ENCODE measurements around the gene NAALADL2.

Gene NAALADL2

DNA sequence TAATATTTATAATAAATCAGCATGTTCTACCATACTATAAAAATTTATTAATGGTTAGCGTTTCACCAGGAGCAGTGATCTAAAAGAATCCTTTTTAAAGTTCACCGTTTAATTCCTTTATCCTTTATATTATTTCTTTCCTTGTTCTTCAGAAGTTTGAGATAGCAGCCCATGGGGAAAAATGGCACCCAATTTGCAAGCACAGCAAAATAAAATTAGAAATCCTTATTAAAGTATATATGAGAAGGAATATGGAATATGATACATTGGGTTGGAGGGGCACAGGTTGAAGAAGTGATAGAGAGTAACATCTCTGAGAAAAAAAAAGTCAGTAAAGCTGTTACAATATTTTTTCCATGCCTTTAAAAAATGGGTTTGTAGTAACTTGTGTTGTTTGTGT, 892.0 kb downstream of the NAALADL2 start:
- no peak for DNase-seq
- H3K4me1 ChIP-seq (ENCODE audit: insufficient read depth, low read length), result no peaks in the 10 kb centered on the region
- TF ChIP-seq, protein P1, sequence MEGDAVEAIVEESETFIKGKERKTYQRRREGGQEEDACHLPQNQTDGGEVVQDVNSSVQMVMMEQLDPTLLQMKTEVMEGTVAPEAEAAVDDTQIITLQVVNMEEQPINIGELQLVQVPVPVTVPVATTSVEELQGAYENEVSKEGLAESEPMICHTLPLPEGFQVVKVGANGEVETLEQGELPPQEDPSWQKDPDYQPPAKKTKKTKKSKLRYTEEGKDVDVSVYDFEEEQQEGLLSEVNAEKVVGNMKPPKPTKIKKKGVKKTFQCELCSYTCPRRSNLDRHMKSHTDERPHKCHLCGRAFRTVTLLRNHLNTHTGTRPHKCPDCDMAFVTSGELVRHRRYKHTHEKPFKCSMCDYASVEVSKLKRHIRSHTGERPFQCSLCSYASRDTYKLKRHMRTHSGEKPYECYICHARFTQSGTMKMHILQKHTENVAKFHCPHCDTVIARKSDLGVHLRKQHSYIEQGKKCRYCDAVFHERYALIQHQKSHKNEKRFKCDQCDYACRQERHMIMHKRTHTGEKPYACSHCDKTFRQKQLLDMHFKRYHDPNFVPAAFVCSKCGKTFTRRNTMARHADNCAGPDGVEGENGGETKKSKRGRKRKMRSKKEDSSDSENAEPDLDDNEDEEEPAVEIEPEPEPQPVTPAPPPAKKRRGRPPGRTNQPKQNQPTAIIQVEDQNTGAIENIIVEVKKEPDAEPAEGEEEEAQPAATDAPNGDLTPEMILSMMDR (IDR thresholded peaks at IDR 0.05; ENCODE audit: borderline replicate concordance, extremely low read depth, low read length, poor library complexity, severe bottlenecking), result no peak
- TF ChIP-seq EZH2 (IDR thresholded peaks at IDR 0.05; ENCODE audit: borderline replicate concordance, low read depth, low read length, severe bottlenecking), result no peak
- H3K4me2 ChIP-seq (ENCODE audit: insufficient read depth, low read length), result no peak overlapping the region
- H2AFZ ChIP-seq (ENCODE audit: low read depth, low read length), result no peak overlapping the region
- no peak for ATAC-seq (ENCODE audit: insufficient read depth, low read depth)
- H3K9me3 ChIP-seq (ENCODE audit: insufficient read depth, low read length, severe bottlenecking), result no peaks in the 10 kb centered on the region
- no peaks in the 10 kb centered on the region for H3K79me2 ChIP-seq (ENCODE audit: insufficient read depth, low read length)
- no peaks in the 10 kb centered on the region for H4K20me1 ChIP-seq (ENCODE audit: insufficient read depth, low read length)
- no peak overlapping the region for H3K9ac ChIP-seq (ENCODE audit: low read depth, low read length)
- no peak overlapping the region for H3K4me3 ChIP-seq (ENCODE audit: low read depth in 1 of 2, low read length in 2 of 2)
- no peak overlapping the region for H3K27ac ChIP-seq (ENCODE audit: low read length)
- H3K36me3 ChIP-seq (ENCODE audit: insufficient read depth, low read length), result no peaks in the 10 kb centered on the region
- no peaks in the 10 kb centered on the region for H3K27me3 ChIP-seq (ENCODE audit: insufficient read depth, low read length, poor library complexity)

DNA sequence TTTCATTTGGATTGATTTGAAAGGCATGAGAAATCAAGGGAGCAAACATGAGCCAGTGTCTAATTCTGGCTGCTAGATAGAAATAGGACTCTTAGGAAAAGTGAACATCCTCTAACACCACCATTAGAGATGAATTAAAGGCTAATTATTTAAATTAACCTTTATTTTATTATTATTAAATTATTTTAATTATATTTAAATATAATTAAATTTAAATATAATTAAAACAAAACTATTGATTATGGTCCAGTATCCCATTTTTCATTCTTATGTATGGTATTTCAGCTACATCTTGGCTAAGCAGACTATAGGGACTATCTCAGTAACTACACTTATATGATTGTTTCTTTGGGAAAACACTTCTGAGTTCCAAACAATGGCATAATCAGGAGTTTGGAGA, 904.8 kb downstream of the NAALADL2 start:
- Histone ChIP-seq H2AFZ (ENCODE audit: low read depth, low read length) (no peak overlapping the region), H3K36me3 (ENCODE audit: insufficient read depth, low read length) (no peaks in the 10 kb centered on the region), H3K4me2 (ENCODE audit: insufficient read depth, low read length) (no peak overlapping the region), H3K9ac (ENCODE audit: low read depth, low read length) (no peak overlapping the region), H3K4me3 (ENCODE audit: low read depth in 1 of 2, low read length in 2 of 2) (no peak overlapping the region), H3K4me1 (ENCODE audit: insufficient read depth, low read length) (no peaks in the 10 kb centered on the region), H3K27ac (ENCODE audit: low read length) (no peak overlapping the region), H3K79me2 (ENCODE audit: insufficient read depth, low read length) (no peaks in the 10 kb centered on the region), H3K9me3 (ENCODE audit: insufficient read depth, low read length, severe bottlenecking) (no peaks in the 10 kb centered on the region), H4K20me1 (ENCODE audit: insufficient read depth, low read length) (no peaks in the 10 kb centered on the region), H3K27me3 (ENCODE audit: insufficient read depth, low read length, poor library complexity) (no peaks in the 10 kb centered on the region)
- DNase-seq (no peak), ATAC-seq (ENCODE audit: insufficient read depth, low read depth) (no peak)
- TF ChIP-seq, protein P1 (IDR thresholded peaks at IDR 0.05; ENCODE audit: borderline replicate concordance, extremely low read depth, low read length, poor library complexity, severe bottlenecking), result no peak
- no peak for TF ChIP-seq EZH2 (IDR thresholded peaks at IDR 0.05; ENCODE audit: borderline replicate concordance, low read depth, low read length, severe bottlenecking)

DNA sequence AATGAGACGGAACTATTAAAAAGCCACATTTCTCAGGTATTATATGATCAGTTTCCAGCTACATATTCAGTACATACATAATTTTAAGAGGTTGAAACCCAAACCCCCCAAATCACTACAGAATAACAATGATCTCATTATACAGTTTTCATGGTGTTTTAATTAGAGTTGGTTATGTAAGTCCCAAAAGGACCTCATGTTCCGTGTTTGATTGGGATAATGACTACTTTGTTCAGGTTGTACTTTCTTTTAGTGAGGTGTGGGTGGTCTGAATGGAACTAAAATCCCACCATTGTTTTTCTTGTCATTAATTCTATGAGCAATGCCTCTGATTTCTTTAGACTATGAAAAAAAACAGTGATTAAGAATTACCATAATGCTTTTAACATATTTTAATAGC, 905.6 kb downstream of the NAALADL2 start:
- H3K4me3 ChIP-seq (ENCODE audit: low read depth in 1 of 2, low read length in 2 of 2), result no peak overlapping the region
- no peak for ATAC-seq (ENCODE audit: insufficient read depth, low read depth)
- TF ChIP-seq EZH2 (IDR thresholded peaks at IDR 0.05; ENCODE audit: borderline replicate concordance, low read depth, low read length, severe bottlenecking), result no peak
- TF ChIP-seq, protein P1 (IDR thresholded peaks at IDR 0.05; ENCODE audit: borderline replicate concordance, extremely low read depth, low read length, poor library complexity, severe bottlenecking), result no peak
- no peak overlapping the region for H2AFZ ChIP-seq (ENCODE audit: low read depth, low read length)
- H3K27me3 ChIP-seq (ENCODE audit: insufficient read depth, low read length, poor library complexity), result no peaks in the 10 kb centered on the region
- DNase-seq, result no peak
- H3K36me3 ChIP-seq (ENCODE audit: insufficient read depth, low read length), result no peaks in the 10 kb centered on the region
- no peak overlapping the region for H3K27ac ChIP-seq (ENCODE audit: low read length)
- no peaks in the 10 kb centered on the region for H3K9me3 ChIP-seq (ENCODE audit: insufficient read depth, low read length, severe bottlenecking)
- no peaks in the 10 kb centered on the region for H3K79me2 ChIP-seq (ENCODE audit: insufficient read depth, low read length)
- no peak overlapping the region for H3K9ac ChIP-seq (ENCODE audit: low read depth, low read length)
- no peaks in the 10 kb centered on the region for H4K20me1 ChIP-seq (ENCODE audit: insufficient read depth, low read length)
- H3K4me1 ChIP-seq (ENCODE audit: insufficient read depth, low read length), result no peaks in the 10 kb centered on the region
- H3K4me2 ChIP-seq (ENCODE audit: insufficient read depth, low read length), result no peak overlapping the region

DNA sequence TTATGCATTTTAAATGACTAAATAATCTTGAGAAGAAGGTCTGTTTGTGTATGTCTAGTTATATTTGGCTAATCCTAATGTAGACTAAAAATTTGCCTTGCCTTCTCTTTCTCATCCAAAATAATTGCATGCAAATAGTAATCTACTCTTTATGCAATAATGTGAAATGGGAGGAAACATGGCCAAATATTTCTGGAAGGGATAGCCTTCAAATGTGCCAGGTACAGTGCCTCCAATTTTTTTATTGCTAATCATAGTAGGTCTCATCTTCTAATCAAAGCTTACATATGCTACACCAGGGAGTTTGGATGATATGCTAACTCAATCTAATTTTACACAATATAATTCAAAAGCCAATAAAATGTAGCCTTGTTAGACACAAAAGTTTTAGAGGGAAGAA, 911.3 kb downstream of the NAALADL2 start:
- TF ChIP-seq, protein P1 (IDR thresholded peaks at IDR 0.05; ENCODE audit: borderline replicate concordance, extremely low read depth, low read length, poor library complexity, severe bottlenecking), result no peak
- TF ChIP-seq EZH2 (IDR thresholded peaks at IDR 0.05; ENCODE audit: borderline replicate concordance, low read depth, low read length, severe bottlenecking), result no peak
- Histone ChIP-seq H4K20me1 (ENCODE audit: insufficient read depth, low read length) (no peaks in the 10 kb centered on the region), H3K36me3 (ENCODE audit: insufficient read depth, low read length) (no peaks in the 10 kb centered on the region)

More for the DNA sequence above, 911.3 kb downstream of the NAALADL2 start:
- Histone ChIP-seq H3K27ac (ENCODE audit: low read length) (no peak overlapping the region), H3K4me1 (ENCODE audit: insufficient read depth, low read length) (no peaks in the 10 kb centered on the region), H3K9me3 (ENCODE audit: insufficient read depth, low read length, severe bottlenecking) (no peaks in the 10 kb centered on the region), H3K4me2 (ENCODE audit: insufficient read depth, low read length) (no peak overlapping the region), H3K9ac (ENCODE audit: low read depth, low read length) (no peak overlapping the region), H3K4me3 (ENCODE audit: low read depth in 1 of 2, low read length in 2 of 2) (no peak overlapping the region), H3K27me3 (ENCODE audit: insufficient read depth, low read length, poor library complexity) (no peaks in the 10 kb centered on the region), H3K79me2 (ENCODE audit: insufficient read depth, low read length) (no peaks in the 10 kb centered on the region), H2AFZ (ENCODE audit: low read depth, low read length) (no peak overlapping the region)
- ATAC-seq (ENCODE audit: insufficient read depth, low read depth) (no peak), DNase-seq (no peak)

All from DND-41 (cell line).